CD4-positive, CD25-positive, alpha-beta regulatory T cell (primary cell): ENCODE measurements around the gene SUSD1. TPM values are rescaled to one million over a fixed set of nuclear protein-coding genes. Genes with fewer than 3 reads are reported as not detected.
A peak's percentile ranks its signal among the peaks of the same experiment; 100 is the strongest.
"Not testable (repeated sequence)": the region's sequence is repeated elsewhere in the genome, so short reads cannot be mapped to it uniquely, and the experiment has no call there.

Experiments
- ATAC-seq, 2 donors: fragments of 150-1000 bp; cut with Tn5 transposase; one replicate each; pipeline ENCODE4 v1.10.0; 2021; ENCODE audit warnings: low read depth in 2 of 2, moderate number of reproducible peaks in 2 of 2, moderate library complexity in 1 of 2
- DNase-seq, 3 donors: peaks; one replicate each; pipeline versions ENCODE4 v3.0.0 to v3.0.0-alpha.2; 2012 to 2022; ENCODE audit warnings: mixed read lengths in 1 of 3
- H3K27ac ChIP-seq: one replicate; pipeline ENCODE4 v1.7.0; 2013; ENCODE audit warnings: mild to moderate bottlenecking, low read length; ENCODE audit not compliant: insufficient read depth, poor library complexity, severe bottlenecking
- H3K27me3 ChIP-seq: one replicate; pipeline ENCODE4 v1.7.0; 2013; ENCODE audit warnings: low read length; ENCODE audit not compliant: control insufficient read depth, insufficient read depth
- H3K36me3 ChIP-seq: one replicate; pipeline ENCODE4 v1.7.0; 2013; ENCODE audit warnings: mild to moderate bottlenecking, low read length, moderate library complexity; ENCODE audit not compliant: control insufficient read depth, insufficient read depth
- H3K4me1 ChIP-seq: 2 replicates; pipeline ENCODE4 v1.7.0; 2013; ENCODE audit warnings: mild to moderate bottlenecking, low read length; ENCODE audit not compliant: insufficient read depth, control insufficient read depth, poor library complexity, severe bottlenecking
- H3K4me3 ChIP-seq: one replicate; pipeline ENCODE4 v1.7.0; 2013; ENCODE audit warnings: low read depth, mild to moderate bottlenecking, low read length, moderate library complexity
- H3K9me3 ChIP-seq, 2 experiments: 1 replicate in 1 of 2; 2 replicates in 1 of 2; pipeline ENCODE4 v1.7.0; 2013; ENCODE audit warnings: low read length in 2 of 2, mild to moderate bottlenecking in 1 of 2, moderate library complexity in 1 of 2; ENCODE audit not compliant: control insufficient read depth in 2 of 2
- H3K27ac Mint-ChIP-seq, 3 donors: one replicate each; pipeline ENCODE4 v1.8.0; 2020 to 2022; ENCODE audit warnings: mild to moderate bottlenecking in 3 of 3, mixed read lengths in 3 of 3, moderate library complexity in 2 of 3
- H3K27me3 Mint-ChIP-seq: one replicate; pipeline ENCODE4 v1.8.0; 2022; ENCODE audit warnings: mild to moderate bottlenecking, mixed read lengths
- H3K36me3 Mint-ChIP-seq: one replicate; pipeline ENCODE4 v1.8.0; 2020; ENCODE audit warnings: mixed read lengths
- H3K4me1 Mint-ChIP-seq, 4 donors: one replicate each; pipeline ENCODE4 v1.8.0; 2020 to 2022; ENCODE audit warnings: mixed read lengths in 4 of 4, mild to moderate bottlenecking in 1 of 4
- H3K4me3 Mint-ChIP-seq, 4 donors: one replicate each; pipeline ENCODE4 v1.8.0; 2020 to 2022; ENCODE audit warnings: mild to moderate bottlenecking in 4 of 4, mixed read lengths in 4 of 4, moderate library complexity in 3 of 4
- H3K9me3 Mint-ChIP-seq, 7 donors: one replicate each; pipeline ENCODE4 v1.8.0; 2020 to 2022; ENCODE audit warnings: mixed read lengths in 7 of 7, mild to moderate bottlenecking in 3 of 7, moderate library complexity in 2 of 7
- polyA plus RNA-seq, 4 donors: library from polyadenylated mRNA; unstranded; fragments of 300-500 nt; fragmentation: Illumina TruSeq; gene quantifications; one replicate each; pipeline ENCODE4 v1.2.3, GENCODE V29; 2021
- total RNA-seq: library from RNA; stranded (reverse); gene quantifications from one replicate; pipeline ENCODE4 v1.2.3, GENCODE V29; 2022

SUSD1 gene
- total and polyA plus RNA-seq, 5 donors from 2014 or later = 3.2 to 9.7 (median 7.0) TPM

DNA sequence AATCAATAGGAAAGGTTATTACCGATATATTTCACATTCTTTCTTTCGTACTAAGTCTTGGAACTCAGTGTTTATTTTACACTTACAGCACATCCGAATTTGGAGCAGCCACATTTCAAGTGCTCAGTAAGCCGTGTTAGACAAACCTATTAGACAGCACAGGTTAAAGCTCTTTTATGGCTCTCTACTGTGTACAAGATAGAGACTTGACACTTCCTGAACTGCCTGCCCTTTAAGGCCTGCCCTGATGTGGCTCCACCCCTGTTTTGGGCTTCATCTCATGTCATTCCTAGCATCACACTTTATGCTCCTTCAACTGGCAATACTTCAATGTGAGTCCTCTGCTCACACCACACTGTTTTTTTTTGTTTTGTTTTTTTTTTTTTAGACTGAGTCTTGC, 23.5 kb upstream of the SUSD1 start:
- Mint-ChIP-seq H3K4me1 (peaks cover 0 to 5% (median under 1%) of the 10 kb centered on the region in 4 donors), H3K27ac (no peak overlapping the region), H3K36me3 (no peaks in the 10 kb centered on the region), H3K27me3 (no peaks in the 10 kb centered on the region), H3K4me3 (no peak overlapping the region), H3K9me3 (peaks cover 0 to 8% (median 2%) of the 10 kb centered on the region in 7 donors)
- Histone ChIP-seq H3K4me3 (no peak overlapping the region), H3K36me3 (no peaks in the 10 kb centered on the region), H3K27me3 (no peaks in the 10 kb centered on the region), H3K4me1 (no peaks in the 10 kb centered on the region), H3K9me3 (no peaks in the 10 kb centered on the region), H3K27ac (no peak overlapping the region)
- DNase-seq (peak in 1 of 3 donors; percentile 7), ATAC-seq (no peak)

DNA sequence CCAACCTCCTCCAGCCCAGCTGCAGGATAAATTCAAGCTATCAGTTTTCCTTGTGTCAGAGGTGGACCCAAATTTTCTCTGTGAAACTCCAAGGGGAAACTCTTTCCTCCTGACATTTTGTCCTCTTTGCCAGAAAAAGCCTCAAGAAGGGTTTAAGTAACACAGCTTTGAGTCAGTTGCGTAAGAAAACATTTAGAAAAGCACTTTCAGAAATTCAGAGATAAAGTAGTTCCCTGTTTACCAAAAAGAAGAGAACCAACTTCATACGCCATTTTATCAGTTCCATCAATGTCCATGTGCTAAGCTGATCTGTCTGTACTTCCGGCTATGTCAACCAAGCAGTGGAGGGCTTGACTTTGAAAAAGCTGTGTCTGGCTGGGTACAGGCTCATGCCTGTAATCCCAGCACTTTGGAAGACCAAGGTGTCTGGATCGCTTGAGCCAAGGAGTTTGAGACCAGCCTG, 19.9 kb upstream of the SUSD1 start:
- Mint-ChIP-seq H3K27me3 (no peaks in the 10 kb centered on the region), H3K27ac (no peak overlapping the region), H3K4me1 (peaks cover 0 to 5% (median under 1%) of the 10 kb centered on the region in 4 donors), H3K36me3 (peaks cover 3% of the 10 kb centered on the region), H3K4me3 (no peak overlapping the region), H3K9me3 (peaks cover 0 to 2% (median 0%) of the 10 kb centered on the region in 7 donors)
- Histone ChIP-seq H3K36me3 (no peaks in the 10 kb centered on the region), H3K4me1 (no peaks in the 10 kb centered on the region), H3K9me3 (no peaks in the 10 kb centered on the region), H3K27ac (no peak overlapping the region), H3K4me3 (no peak overlapping the region), H3K27me3 (no peaks in the 10 kb centered on the region)
- ATAC-seq = no peak
- DNase-seq = no peak

DNA sequence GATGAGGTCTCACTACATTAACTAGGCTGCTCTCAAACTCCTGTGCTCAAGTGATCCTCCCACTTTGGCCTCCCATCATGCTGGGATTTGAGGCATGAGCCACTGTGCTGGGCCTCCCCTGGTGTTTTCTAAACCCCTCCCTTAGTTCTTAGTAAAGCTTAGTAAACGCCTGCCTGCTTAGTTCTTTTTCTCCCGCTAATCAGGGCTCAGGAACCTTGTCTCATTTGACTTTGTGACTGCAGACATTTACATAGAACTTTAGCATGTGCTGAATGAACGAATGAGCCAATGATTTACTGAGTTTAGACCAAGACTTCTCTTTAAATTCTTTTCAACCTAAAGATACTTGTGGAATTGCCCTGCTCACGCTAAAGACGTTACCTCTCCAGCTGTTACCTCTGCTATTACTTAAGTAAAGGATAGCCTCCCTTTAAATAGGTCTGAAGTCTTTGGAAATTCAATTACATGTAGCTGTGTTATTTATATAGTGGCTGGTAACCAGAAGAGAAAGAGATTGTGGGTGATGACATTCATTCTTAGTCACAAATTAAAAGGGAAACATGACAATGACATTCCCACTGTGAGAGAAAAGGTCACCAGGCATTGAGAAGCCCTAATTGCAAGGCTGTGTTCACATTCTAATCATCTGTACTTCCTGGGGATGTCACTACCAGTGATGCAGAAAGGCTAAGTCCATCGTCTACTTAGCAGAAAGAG, 18.6 kb upstream of the SUSD1 start:
- H3K36me3 Mint-ChIP-seq = peaks cover 3% of the 10 kb centered on the region
- H3K4me3 Mint-ChIP-seq = no peak overlapping the region
- no peaks in the 10 kb centered on the region for H3K4me1 ChIP-seq
- H3K36me3 ChIP-seq = no peaks in the 10 kb centered on the region
- no peaks in the 10 kb centered on the region for H3K4me1 Mint-ChIP-seq
- H3K9me3 Mint-ChIP-seq = peaks cover 0 to 2% (median 0%) of the 10 kb centered on the region in 7 donors
- no peaks in the 10 kb centered on the region for H3K9me3 ChIP-seq
- DNase-seq (no peak), ATAC-seq (no peak)
- H3K4me3 ChIP-seq = no peak overlapping the region
- H3K27me3 Mint-ChIP-seq = no peaks in the 10 kb centered on the region
- H3K27ac ChIP-seq = no peak overlapping the region
- no peaks in the 10 kb centered on the region for H3K27me3 ChIP-seq
- H3K27ac Mint-ChIP-seq = no peak overlapping the region

DNA sequence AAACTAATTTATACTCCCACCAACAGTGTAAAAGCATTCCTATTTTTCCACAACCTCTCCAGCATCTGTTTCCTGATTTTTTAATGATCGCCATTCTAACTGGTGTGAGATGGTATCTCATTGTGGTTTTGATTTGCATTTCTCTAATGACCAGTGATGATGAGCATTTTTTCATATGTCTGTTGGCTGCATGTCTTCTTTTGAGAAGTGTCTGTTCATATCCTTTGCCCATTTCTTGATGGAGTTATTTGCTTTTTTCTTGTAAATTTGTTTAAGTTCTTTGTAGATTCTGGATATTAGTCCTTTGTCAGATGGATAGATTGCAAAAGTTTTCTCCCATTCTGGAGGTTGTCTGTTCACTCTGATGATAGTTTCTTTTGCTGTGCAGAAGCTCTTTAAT, 15.2 kb upstream of the SUSD1 start:
- H3K4me1 Mint-ChIP-seq, ATAC-seq, H3K9me3 ChIP-seq, H3K27me3 ChIP-seq, H3K36me3 ChIP-seq, DNase-seq, H3K27ac ChIP-seq, H3K4me1 ChIP-seq, H3K36me3 Mint-ChIP-seq, H3K27ac Mint-ChIP-seq, H3K4me3 Mint-ChIP-seq, H3K9me3 Mint-ChIP-seq, H3K4me3 ChIP-seq, H3K27me3 Mint-ChIP-seq: not testable (repeated sequence)

DNA sequence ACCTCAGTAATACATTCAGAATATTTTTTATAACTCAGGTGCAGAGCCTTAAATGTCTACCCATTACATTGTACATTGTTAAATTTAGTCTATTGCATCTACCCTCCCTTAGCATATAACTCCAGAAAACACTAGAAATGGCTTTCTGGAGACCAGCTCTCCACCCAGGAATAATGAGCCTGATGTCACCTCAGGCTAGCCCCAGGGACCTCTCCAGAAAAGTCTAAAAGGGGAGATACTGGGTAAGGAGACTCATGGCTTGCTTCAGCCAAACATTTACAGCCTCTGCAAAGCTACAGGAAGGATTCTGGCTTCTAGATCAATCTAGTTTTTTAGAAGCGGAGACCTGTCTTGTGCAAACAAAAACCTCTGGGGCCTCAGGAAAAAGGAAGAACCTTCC, 13.8 kb upstream of the SUSD1 start:
- Mint-ChIP-seq H3K36me3 (peaks cover 3% of the 10 kb centered on the region), H3K9me3 (peaks cover 0 to 2% (median 0%) of the 10 kb centered on the region in 7 donors), H3K27ac (no peak overlapping the region), H3K27me3 (no peaks in the 10 kb centered on the region), H3K4me3 (no peak overlapping the region), H3K4me1 (peaks cover 0 to 5% (median 0%) of the 10 kb centered on the region in 4 donors)
- Histone ChIP-seq H3K27ac (no peak overlapping the region), H3K27me3 (no peaks in the 10 kb centered on the region), H3K36me3 (no peaks in the 10 kb centered on the region), H3K9me3 (no peaks in the 10 kb centered on the region), H3K4me1 (no peaks in the 10 kb centered on the region), H3K4me3 (no peak overlapping the region)
- no peak for DNase-seq
- ATAC-seq = no peak

DNA sequence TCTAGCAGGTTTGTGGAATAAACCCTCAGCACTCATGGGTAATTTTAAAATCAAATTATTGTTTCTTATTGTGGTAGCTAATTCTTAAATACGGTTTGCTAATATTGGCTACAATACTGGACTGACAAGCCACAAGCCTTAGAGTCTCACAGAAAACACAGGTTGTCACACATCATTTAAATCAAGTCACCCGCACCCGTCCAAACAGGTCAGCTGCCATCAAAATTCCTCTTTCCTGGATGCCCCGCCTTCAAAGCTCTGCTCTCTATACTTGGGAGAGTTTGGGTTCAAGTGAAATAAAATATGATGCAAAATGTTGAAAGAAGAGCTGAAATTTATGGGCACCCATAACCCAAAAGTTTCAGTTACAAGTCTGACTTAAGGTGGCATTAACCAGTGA, 12.3 kb upstream of the SUSD1 start:
- no peak overlapping the region for H3K4me3 ChIP-seq
- DNase-seq (no peak), ATAC-seq (no peak)
- no peaks in the 10 kb centered on the region for H3K4me1 ChIP-seq
- Mint-ChIP-seq H3K9me3 (peaks cover 0 to 9% (median 2%) of the 10 kb centered on the region in 7 donors), H3K4me1 (peaks cover 0 to 9% (median 1%) of the 10 kb centered on the region in 4 donors), H3K4me3 (no peak overlapping the region), H3K36me3 (no peaks in the 10 kb centered on the region), H3K27ac (no peak overlapping the region), H3K27me3 (peaks cover 3% of the 10 kb centered on the region)
- H3K36me3 ChIP-seq = no peaks in the 10 kb centered on the region
- H3K27ac ChIP-seq = no peak overlapping the region
- no peaks in the 10 kb centered on the region for H3K9me3 ChIP-seq
- no peaks in the 10 kb centered on the region for H3K27me3 ChIP-seq

DNA sequence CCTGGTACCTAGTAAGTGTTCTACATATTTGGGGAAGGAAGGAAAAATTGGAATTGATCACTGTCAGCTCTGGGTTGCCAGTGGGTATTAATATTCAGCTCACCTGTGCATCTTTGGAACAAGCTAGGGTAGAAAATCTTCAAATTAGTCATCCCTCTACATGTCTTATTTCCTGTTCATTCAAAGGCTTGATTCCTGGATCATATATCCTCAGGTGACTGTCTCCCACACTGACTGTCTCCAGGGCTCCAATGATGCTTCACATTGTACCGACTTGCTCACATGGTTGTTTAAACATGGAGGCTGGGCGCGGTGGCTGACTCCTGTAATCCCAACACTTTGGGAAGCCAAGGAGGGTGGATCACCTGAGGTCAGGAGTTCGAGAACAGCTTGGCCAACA, 11.6 kb upstream of the SUSD1 start:
- Histone ChIP-seq H3K9me3 (no peaks in the 10 kb centered on the region), H3K27me3 (no peaks in the 10 kb centered on the region), H3K4me3 (no peak overlapping the region), H3K36me3 (no peaks in the 10 kb centered on the region), H3K27ac (no peak overlapping the region), H3K4me1 (no peaks in the 10 kb centered on the region)
- Mint-ChIP-seq H3K27me3 (peaks cover 6% of the 10 kb centered on the region), H3K4me3 (no peak overlapping the region), H3K27ac (no peak overlapping the region), H3K36me3 (no peaks in the 10 kb centered on the region), H3K9me3 (peaks cover 0 to 9% (median 2%) of the 10 kb centered on the region in 7 donors), H3K4me1 (peaks cover 0 to 10% (median 2%) of the 10 kb centered on the region in 4 donors)
- ATAC-seq (no peak), DNase-seq (no peak)

DNA sequence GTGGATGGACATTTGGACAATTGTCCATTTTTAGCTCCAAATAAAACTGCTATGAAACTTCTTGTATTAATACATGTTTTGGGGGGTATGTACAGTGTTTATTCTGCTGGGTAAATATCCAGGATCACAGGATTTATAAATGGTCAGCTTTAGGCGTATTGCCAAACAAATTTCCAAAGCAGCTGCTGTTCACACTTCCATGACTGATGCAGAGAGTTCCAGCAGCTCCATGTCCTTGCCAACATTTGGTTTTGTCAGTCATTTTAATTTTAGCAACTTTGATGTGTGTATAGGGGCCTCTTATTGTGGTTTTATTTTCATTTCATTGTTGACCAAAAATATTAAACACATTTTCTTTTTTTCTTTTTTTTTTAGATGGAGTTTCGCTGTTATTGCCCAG, 9.8 kb upstream of the SUSD1 start:
- H3K9me3 Mint-ChIP-seq = peaks cover 0 to 6% (median 2%) of the 10 kb centered on the region in 7 donors
- H3K27me3 ChIP-seq = no peaks in the 10 kb centered on the region
- no peaks in the 10 kb centered on the region for H3K36me3 Mint-ChIP-seq
- no peak overlapping the region for H3K4me3 ChIP-seq
- H3K4me1 ChIP-seq = peaks cover 9% of the 10 kb centered on the region
- no peak for DNase-seq
- H3K27ac Mint-ChIP-seq = no peak overlapping the region
- peaks cover 6% of the 10 kb centered on the region for H3K27me3 Mint-ChIP-seq
- peaks cover 11 to 25% (median 12%) of the 10 kb centered on the region in 4 donors for H3K4me1 Mint-ChIP-seq
- no peak overlapping the region for H3K27ac ChIP-seq
- no peak overlapping the region for H3K4me3 Mint-ChIP-seq
- no peak for ATAC-seq
- no peaks in the 10 kb centered on the region for H3K9me3 ChIP-seq
- H3K36me3 ChIP-seq = no peaks in the 10 kb centered on the region
